HG03439 (cell line): ENCODE results near the gene LMX1B.

Experiments used
- ATAC-seq: cut with Tn5 transposase; IDR thresholded peaks from one replicate; pipeline ENCODE4 v1.9.1; 2021; ENCODE audit warnings: mild to moderate bottlenecking, moderate library complexity; ENCODE audit not compliant: unreplicated experiment

The LMX1B gene

GRCh38 chr9:126734877-126735276 is 121.1 kb downstream of the LMX1B start:
- ATAC-seq, result no peak

GRCh38 chr9:126735482-126735881 is 121.8 kb downstream of the LMX1B start:
- ATAC-seq, result no peak

GRCh38 chr9:126738553-126738952 is 124.8 kb downstream of the LMX1B start:
- ATAC-seq, result no peak

GRCh38 chr9:126743041-126743440 is 129.3 kb downstream of the LMX1B start:
- ATAC-seq, result no peak

GRCh38 chr9:126745574-126746411 is 132.1 kb downstream of the LMX1B start:
- no peak for ATAC-seq
